ENCODE data around the gene PKP3.
"Not testable (repeated sequence)": the region's sequence is repeated elsewhere in the genome, so short reads cannot be mapped to it uniquely, and the experiment has no call there.

Gene PKP3

GRCh38 chr11:432501-433100 lies 38.6 kb downstream of the PKP3 start:
- no peak for DNase-seq

GRCh38 chr11:433111-433510 lies 39.1 kb downstream of the PKP3 start:
- DNase-seq = no peak

DNA sequence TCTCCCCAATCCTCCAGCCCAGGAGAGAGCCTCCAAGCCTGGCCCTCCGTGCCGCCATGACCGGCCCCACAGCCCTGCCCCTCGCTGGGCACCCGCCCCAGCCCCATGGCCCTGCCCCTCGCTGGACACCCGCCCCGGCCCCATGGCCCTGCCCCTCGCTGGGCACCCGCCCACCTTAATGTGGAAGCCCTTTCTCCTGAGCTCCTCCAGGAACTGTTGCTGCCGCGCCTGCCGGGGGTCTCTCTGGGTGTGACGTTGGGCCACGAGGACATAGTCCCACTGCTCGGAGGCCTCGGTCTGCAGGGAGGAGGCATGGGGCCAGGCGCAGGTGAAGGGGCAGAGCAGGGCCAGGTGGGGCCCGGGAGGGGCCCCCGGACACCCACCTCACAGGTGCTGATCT lies 39.6 kb downstream of the PKP3 start:
- no peak for DNase-seq

GRCh38 chr11:434496-434895 lies 40.5 kb downstream of the PKP3 start:
- DNase-seq = no peak

- DNase-seq = not testable (repeated sequence)
These were observed 41.2 kb downstream of the PKP3 start for GRCh38 chr11:434999-435740.

- DNase-seq = no peak
These were observed 43.3 kb downstream of the PKP3 start for GRCh38 chr11:437228-437870.

- DNase-seq = no peak
These were observed 44.3 kb downstream of the PKP3 start for GRCh38 chr11:438101-438844.

DNA sequence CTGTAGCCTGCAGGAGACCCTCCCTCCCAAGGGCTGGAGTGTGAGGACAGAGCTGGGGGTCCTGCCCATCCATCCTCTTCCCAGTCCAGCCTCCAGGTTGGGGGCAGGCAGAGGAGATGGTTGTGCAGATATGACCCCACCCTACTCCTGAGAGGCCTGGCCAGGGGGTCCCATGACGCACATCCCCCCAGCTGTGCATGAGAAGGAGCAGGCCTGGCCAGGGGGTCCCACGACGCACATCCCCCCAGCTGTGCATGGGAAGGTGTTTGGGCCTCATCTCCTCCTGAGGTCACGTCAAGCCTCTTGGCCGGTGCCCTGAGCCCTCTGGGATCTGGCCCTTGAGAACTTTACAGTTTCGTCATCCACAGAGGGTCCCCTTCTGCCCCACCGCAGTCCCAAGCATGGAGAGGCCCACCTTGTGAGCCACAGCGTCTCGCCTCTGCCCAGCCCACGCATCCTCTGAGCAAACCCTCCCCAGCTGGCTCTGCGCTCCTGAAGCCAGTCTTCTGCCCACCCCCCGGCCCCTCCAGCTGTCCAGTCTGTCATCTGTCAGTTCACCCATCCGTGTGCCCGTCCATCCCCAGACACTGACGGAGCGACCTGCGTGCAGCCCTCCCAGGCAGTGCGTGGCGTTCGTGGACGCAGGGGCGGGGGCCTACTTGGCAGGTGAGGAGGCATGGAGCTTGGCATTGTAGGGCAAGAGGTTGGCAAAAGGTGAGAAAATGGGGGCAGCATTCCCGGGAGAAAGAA lies 45.5 kb downstream of the PKP3 start:
- no peak for DNase-seq

GRCh38 chr11:440065-441042 lies 46.3 kb downstream of the PKP3 start:
- DNase-seq = peak; percentile 20 to 24

GRCh38 chr11:441043-441417 lies 47.0 kb downstream of the PKP3 start:
- DNase-seq = no peak

- peak in 1 of 2 donors; percentile 44 for DNase-seq
These were observed 47.6 kb downstream of the PKP3 start, which contains the start of gene ANO9 for GRCh38 chr11:441418-442274. ANO9 (minus strand) TSS chr11:442011; CDS start chr11:441926, 85 bp downstream.

- no peak for DNase-seq
These were observed 48.6 kb downstream of the PKP3 start for GRCh38 chr11:442611-443081.

GRCh38 chr11:443542-444199 lies 49.7 kb downstream of the PKP3 start:
- peak in 1 of 2 donors; percentile 3 for DNase-seq

GRCh38 chr11:444396-445144 lies 50.6 kb downstream of the PKP3 start:
- no peak for DNase-seq

GRCh38 chr11:445765-446588 lies 52.0 kb downstream of the PKP3 start:
- no peak for DNase-seq

DNA sequence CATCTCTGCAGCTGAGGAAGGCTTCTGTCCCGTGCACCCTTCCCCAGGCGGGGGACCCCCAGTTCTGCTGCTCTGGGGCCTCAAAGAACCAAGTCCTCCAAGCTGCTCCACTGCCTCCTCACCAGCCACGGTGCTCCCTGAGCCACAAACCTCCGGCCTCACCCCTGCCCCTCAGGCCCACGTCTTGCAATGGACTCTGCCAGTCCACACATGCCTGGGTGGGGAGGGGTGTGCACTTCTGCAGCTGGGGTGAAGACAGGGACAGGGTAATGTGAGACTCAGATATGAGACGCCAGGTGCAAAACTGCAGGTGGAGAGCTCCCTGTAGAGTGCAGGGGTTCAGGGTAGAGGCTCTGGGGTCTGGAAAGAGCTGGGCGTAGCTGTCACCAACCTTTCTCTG lies 52.9 kb downstream of the PKP3 start:
- no peak for DNase-seq

GRCh38 chr11:447923-448731 lies 54.1 kb downstream of the PKP3 start:
- DNase-seq = peak; percentile 82 to 95

Data from inflammatory macrophage treated with lipopolysaccharide for 1 hour (primary cell).